HEK293T (cell line): ENCODE data around the gene ERC2.

Experiments
- ARNT ChIP-seq: fragments of 450-650 bp; IDR thresholded peaks from 2 replicates; pipeline ENCODE4 v1.6.1; 2017; ENCODE audit warnings: mild to moderate bottlenecking
- BHLHE40 ChIP-seq: fragments of 450-650 bp; IDR thresholded peaks from 2 replicates; pipeline ENCODE4 v1.6.1; 2016; ENCODE audit warnings: mild to moderate bottlenecking, moderate library complexity, borderline replicate concordance
- CTBP1 ChIP-seq: fragments of 450-650 bp; IDR thresholded peaks from 2 replicates; pipeline ENCODE4 v1.6.1; 2016; ENCODE audit warnings: borderline replicate concordance
- FOXM1 ChIP-seq: fragments of 450-650 bp; IDR thresholded peaks from 2 replicates; pipeline ENCODE4 v1.6.1; 2017; ENCODE audit warnings: mild to moderate bottlenecking, borderline replicate concordance
- L3MBTL2 ChIP-seq: fragments of 450-650 bp; conservative IDR thresholded peaks from 2 replicates; pipeline ENCODE4 v1.6.1; 2016; ENCODE audit warnings: mild to moderate bottlenecking
- NFRKB ChIP-seq: fragments of 450-650 bp; IDR thresholded peaks from 2 replicates; pipeline ENCODE4 v1.6.1; 2016; ENCODE audit warnings: mild to moderate bottlenecking, moderate library complexity
- SP1 ChIP-seq: fragments of 450-650 bp; IDR thresholded peaks from 2 replicates; pipeline ENCODE4 v1.6.1; 2017
- SUZ12 ChIP-seq: fragments of 450-650 bp; IDR thresholded peaks from 2 replicates; pipeline ENCODE4 v1.6.1; 2016; ENCODE audit warnings: mild to moderate bottlenecking

GRCh38 chr3:56288258-56288657 lies 180.0 kb downstream of the ERC2 start:
- TF ChIP-seq BHLHE40 (no peak), CTBP1 (no peak), ARNT (no peak), SP1 (no peak), L3MBTL2 (no peak), SUZ12 (no peak), NFRKB (no peak), FOXM1 (no peak)
